ENCODE measurements around the gene IFT25.
A peak's percentile ranks its signal among the peaks of the same experiment; 100 is the strongest.

IFT25 gene

DNA sequence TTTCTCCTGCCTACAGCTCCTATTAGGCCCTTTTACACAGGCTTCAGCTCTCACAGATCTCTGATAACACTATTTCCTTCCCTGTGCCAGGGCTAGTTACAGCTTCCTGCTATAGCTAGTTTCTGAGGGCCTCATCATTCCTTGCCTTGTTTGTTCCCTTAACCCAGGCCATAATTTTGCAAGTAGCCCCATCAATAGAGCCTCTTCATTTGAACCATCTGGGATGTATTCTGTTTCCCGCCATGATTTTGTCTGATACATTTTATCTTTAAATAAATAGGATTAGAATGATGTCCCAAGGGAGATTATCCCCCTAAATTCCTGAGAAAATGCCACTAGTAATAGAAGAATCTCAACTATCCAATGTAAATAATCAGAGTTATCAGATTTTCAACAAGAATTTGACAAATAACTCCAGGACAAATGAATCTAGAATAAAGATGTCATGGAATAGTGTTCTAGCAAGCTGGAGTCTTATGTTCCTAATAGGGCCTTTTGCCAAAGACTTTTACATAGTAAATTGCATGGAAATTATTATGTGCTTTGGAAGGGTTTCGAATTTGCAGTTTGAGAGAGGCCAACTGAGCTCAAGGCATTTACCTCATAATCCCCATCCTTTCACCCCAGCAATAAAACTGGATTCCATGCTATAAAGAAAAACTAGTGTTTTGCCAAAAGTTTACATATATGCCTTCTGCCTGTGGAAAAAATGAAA is 16.1 kb downstream of the IFT25 start:
- peak in 1 of 2 experiments; percentile 24 for DNase-seq (ENCODE audit: low read depth in 2 of 2)

DNA sequence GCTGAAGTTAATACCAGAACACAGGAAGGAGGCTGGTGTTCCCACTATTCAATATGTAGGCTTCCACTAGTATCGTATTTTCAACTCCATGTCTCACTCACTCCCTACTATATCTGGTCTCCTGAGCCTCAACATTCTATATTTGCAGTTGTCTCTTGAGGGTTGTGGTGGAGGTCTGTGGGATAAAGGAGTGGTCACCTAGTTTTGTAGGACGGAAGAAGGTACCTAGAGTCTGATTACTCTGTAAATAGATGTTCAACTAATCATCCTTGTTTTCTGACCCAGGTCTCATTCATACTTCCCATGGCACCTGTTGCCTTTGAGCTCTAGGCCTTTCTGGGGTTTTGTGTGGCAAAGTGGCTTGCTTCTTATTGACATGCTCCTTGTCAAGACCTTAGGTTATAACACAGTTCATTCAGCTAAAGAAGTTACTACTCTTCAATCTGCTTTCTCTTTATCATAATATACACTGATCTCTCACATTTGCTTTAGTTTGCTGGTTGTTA is 18.1 kb downstream of the IFT25 start:
- DNase-seq (ENCODE audit: low read depth in 2 of 2), result no peak

- no peak for DNase-seq (ENCODE audit: low read depth in 2 of 2)
Observed at GRCh38 chr1:53919675-53920066, 25.8 kb downstream of the IFT25 start.

DNA sequence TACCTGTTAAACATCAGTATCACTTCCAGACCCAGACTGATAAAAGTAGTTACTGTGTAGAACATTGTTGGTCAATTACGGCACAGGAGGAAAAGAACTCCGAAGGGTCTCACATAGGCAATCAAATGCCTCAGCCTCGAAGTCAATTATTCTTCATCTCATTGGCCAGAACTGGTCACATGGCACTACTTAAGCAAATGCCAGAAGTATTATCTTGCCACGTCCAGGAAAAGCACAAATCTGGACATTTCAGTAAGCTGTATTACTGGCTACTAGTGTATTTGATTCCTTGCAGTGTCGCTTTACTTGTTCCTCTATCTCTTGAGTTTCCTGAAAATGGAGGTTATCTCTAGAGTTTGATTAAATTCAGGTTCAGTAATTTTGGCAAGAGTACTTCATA is 27.2 kb downstream of the IFT25 start:
- no peak for DNase-seq (ENCODE audit: low read depth in 2 of 2)

GRCh38 chr1:53913352-53914033 is 32.0 kb downstream of the IFT25 start:
- DNase-seq (ENCODE audit: low read depth in 2 of 2), result no peak

DNA sequence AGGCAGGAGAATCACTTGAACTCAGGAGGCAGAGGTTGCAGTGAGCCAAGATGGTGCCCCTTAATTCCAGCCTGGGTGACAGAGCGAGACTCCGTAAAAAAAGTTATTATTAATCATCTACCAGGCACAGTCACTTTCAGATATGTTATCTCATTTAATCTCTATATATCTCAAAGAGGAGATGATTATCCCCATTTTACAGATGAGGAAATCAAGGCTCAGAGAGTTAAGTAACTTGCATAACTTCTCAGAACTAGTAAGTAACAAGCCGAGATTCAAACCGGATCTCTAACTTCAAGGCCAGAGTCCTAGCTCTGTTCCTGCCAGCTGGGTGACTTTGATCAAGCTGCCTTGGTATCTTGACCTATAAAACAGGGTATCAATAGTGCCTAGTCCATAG is 34.1 kb downstream of the IFT25 start:
- no peak for DNase-seq (ENCODE audit: low read depth in 2 of 2)

GRCh38 chr1:53909946-53910345 is 35.6 kb downstream of the IFT25 start:
- DNase-seq (ENCODE audit: low read depth in 2 of 2), result no peak

DNA sequence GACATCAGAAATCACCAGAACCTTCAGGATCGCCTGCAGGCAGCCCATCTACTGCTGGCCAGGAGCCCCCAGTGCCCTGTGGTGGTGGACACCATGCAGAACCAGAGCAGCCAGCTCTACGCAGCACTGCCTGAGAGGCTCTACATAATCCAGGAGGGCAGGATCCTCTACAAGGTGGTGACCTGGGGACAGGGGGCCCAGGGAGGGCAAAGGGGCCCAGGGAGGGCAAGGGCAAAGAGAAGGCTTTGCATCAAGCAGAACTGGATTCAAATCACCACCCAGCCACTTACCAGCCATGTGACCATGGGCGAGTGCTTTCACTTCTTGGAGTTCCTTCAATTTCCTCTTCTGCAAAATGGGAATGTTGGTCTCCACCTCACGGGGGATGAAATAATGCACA is 39.4 kb downstream of the IFT25 start:
- DNase-seq (ENCODE audit: low read depth in 2 of 2), result no peak

DNA sequence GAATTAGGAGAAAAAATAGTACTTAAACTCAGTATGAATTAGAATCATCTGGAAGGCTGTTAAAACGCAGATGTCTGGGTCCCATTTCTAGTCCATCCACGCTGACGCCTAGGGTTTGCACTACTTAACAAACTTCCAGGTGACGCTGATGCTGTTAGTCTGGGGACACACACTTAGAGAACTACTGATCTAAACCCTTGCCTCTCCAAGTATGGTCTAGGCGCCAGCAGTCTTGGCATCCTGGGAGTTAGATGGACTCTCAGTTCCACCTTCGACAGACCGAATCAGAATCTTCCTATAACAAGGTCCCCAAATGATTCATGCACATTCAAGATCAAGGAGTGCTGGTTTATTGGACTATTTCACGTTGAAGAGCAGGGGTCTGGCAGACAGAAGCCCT is 40.0 kb downstream of the IFT25 start:
- DNase-seq (ENCODE audit: low read depth in 2 of 2), result no peak

DNA sequence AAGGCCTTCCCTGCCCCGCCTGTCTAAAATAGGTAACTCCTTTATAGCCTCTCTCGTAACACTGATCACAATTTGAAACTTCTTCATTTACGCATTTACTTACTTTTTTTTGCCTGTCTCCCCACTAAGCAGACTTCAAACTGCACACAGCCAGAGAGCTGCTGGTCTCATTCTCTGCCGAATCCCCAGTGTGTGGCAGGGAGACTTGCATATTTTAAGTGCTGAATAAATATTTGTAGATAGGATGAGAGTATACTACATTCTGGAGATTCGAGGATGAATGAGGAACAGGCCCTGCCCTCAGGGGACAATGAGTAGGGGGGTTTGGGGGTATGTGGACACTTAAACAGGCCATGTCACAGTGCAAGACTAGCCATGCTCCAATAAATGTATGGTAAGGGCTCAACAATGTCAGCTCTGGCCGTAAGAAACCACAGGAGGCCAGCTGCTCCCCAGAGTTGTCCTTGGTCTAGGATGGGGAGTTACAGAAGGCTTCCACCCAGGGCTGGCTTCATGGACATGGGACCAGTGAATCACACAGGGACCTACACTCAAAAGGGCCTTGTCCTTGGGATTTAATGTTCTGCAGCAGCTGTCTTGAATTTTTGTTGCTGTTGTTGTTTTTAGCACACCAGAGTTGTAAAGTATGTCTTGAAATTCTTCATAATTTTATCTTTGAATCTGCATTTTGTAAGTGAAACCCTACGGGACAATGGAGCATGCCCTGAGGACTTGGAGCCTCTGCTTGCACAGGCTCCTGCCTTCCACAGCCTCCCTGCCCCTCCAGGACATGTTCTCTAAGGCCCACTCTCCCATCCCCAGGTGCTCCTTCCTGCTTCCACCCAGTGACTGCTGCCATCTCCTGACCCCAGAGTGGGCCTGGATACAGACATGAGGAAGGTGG is 43.0 kb downstream of the IFT25 start:
- DNase-seq (ENCODE audit: low read depth in 2 of 2), result no peak

DNA sequence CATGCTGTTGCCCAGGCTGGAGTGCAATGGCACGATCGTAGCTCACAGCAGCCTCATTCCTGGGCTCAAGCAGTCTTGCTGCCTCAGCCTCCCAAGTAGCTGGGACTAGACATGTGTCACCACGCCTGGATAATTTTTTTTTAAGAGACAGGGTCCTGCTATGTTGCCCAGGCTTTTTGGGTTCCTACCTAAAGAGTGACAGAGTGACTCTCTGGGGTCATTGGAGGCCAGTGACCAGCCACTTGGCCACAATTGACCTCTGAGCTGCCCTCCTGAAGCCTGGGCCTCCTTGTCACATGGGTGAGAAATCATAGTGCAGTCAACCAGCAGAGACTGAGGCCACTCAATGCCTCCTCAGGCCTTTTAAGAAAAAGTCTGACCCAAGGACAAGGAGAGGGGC is 45.8 kb downstream of the IFT25 start:
- no peak for DNase-seq (ENCODE audit: low read depth in 2 of 2)

DNA sequence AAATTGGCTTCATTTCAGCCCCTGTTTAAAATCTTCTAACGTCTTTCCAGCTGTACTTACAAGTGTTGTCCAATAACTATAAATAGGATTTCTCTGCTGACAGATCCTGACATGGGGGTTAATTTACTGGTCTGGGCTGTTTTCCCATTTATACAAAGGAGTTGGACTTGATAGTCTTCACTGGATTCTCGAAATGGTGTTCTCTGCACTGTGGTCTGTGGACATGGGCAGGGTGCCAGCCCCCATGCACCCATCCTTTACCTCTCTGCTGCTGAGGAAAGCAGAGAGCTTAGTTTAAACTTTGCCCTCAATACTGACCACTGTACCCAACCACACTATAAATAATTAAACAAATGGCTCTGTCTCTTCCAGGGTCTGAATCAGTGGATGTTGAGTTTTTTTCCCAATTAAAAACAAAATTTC is 46.3 kb downstream of the IFT25 start:
- DNase-seq (ENCODE audit: low read depth in 2 of 2), result peak; percentile 72

- DNase-seq (ENCODE audit: low read depth in 2 of 2), result peak; percentile 87 to 90
Observed at GRCh38 chr1:53896635-53897229, 48.8 kb downstream of the IFT25 start.

DNA sequence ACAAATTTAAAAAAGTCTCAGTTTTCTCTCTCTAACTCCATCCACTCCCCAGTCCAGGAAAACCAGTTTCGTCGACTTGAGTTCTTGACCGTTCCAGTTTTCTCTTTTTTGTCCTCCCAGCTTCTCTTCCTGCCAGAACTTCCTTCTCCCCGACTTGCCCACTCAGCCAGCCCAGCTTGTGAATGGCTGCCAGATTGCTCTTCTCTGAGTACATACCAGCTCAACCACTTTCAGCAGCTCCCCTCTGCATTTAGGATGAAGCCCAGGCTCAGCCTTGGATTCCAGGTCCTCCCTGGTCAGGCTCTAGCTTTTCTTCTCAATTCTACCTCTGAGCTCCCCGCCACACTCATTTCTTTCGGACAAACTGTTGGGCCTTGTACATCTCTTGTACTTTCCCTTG is 50.1 kb downstream of the IFT25 start:
- DNase-seq (ENCODE audit: low read depth in 2 of 2), result no peak

- DNase-seq (ENCODE audit: low read depth in 2 of 2), result no peak
Observed at GRCh38 chr1:53894644-53895043, 50.9 kb downstream of the IFT25 start.

- DNase-seq (ENCODE audit: low read depth in 2 of 2), result no peak
Observed at GRCh38 chr1:53893999-53894636, 51.4 kb downstream of the IFT25 start, which contains the start of gene DIO1. Gene DIO1, plus strand, starts transcription at chr1:53894187. Its CDS starts 24 bp downstream, at chr1:53894211.

DNA sequence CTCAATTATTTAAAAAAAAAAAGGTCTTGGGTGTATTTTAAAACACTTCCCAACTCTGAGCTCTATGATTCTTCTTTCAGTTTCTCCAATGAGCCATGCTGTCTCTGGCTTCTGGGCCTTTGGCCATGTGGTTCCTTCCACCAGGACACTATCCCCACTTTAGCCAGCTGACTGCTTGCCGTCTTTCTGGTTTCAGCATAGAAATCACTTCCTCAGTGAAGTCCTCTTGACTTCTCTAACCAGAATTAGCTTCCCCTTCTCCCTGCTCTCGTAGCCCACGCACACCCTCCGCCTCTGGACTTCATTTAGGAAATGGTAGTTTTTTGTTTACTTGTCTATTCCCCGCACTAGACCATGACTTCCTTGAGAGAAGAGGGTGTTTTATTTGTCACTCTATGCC is 52.6 kb downstream of the IFT25 start:
- no peak for DNase-seq (ENCODE audit: low read depth in 2 of 2)

DNA sequence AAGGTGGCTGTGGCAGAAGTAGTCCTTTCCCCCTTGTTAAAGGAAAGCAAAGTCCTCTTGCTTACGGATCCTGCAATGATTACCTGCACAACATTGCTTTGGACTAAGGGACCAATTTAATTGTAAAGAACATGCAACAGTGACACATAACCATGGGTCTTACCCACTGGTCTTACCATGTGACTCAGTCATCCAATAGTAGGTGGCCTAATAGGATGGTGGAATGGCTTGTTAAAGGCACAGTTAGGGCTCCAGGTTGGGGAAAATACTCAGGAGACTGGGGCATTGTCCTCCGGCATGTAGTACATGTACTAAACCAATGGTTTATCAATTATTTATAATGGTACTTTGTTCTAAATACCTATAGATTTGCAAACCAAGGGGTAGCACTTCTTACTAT is 53.8 kb downstream of the IFT25 start:
- no peak for DNase-seq (ENCODE audit: low read depth in 2 of 2)

- no peak for DNase-seq (ENCODE audit: low read depth in 2 of 2)
Observed at GRCh38 chr1:53891018-53891417, 54.5 kb downstream of the IFT25 start.

DNA sequence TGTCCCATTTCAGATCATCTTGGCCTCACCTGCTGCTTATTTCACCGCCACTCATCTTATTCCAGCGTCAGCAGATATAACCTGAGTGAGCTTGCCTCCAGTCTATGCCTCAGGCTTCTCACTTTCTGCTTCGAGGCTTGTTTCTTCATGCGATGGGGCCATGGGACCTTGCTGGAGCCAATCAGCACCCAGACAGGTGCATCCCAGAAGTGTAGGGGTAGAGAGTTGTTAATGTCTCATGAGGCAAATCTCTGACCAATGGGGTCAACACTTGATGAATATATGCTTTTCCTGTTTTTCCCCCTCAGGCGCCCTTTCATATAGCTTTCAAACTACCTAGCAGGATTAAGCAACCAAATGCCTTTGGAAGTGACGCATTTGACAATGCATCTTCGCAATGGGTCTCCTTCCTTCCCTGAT is 55.0 kb downstream of the IFT25 start:
- DNase-seq (ENCODE audit: low read depth in 2 of 2), result no peak
